Neural cell (in vitro differentiated cells): ENCODE results near the gene ABI2. TPM values are rescaled to one million over a fixed set of nuclear protein-coding genes. Genes with fewer than 3 reads are reported as not detected.

ENCODE experiments used
- H2AFZ ChIP-seq: fragments of 200-600, 300-800 bp; sonication (generic), shearing (Covaris generic); 2 replicates; pipeline ENCODE4 v1.6.0; 2014; ENCODE audit warnings: low read depth, mild to moderate bottlenecking, antibody characterized with exemption, low read length, moderate library complexity
- H3F3A ChIP-seq: fragments of 200-600 bp; shearing (Covaris generic); 2 replicates; pipeline ENCODE4 v1.6.1; 2016; ENCODE audit warnings: mild to moderate bottlenecking, moderate library complexity, mixed read lengths, antibody characterized with exemption, low read length; ENCODE audit not compliant: insufficient read depth, poor library complexity, severe bottlenecking
- H3K27ac ChIP-seq: fragments of 200-600, 300-800 bp; sonication (generic), shearing (Covaris generic); 2 replicates; pipeline ENCODE4 v1.5.1; 2014; ENCODE audit warnings: mild to moderate bottlenecking, low read length, moderate library complexity
- H3K27me3 ChIP-seq: fragments of 300-800, 200-600 bp; sonication (generic), shearing (Covaris generic); 2 replicates; pipeline ENCODE4 v1.6.0; 2014; ENCODE audit warnings: mild to moderate bottlenecking, low read depth, low read length, moderate library complexity; ENCODE audit not compliant: insufficient read depth
- H3K36me3 ChIP-seq: fragments of 300-800, 200-600 bp; sonication (generic), shearing (Covaris generic); 2 replicates; pipeline ENCODE4 v1.5.1; 2014; ENCODE audit warnings: mild to moderate bottlenecking, antibody characterized with exemption, low read length, moderate library complexity; ENCODE audit not compliant: insufficient read depth
- H3K4me2 ChIP-seq: fragments of 300-800, 200-600 bp; sonication (generic), shearing (Covaris generic); 2 replicates; pipeline ENCODE4 v1.6.0; 2014; ENCODE audit warnings: mild to moderate bottlenecking, low read length
- H3K4me3 ChIP-seq: fragments of 300-800, 200-600 bp; sonication (generic), shearing (Covaris generic); 2 replicates; pipeline ENCODE4 v1.5.1; 2014; ENCODE audit warnings: mild to moderate bottlenecking, low read length, moderate library complexity
- H3K79me2 ChIP-seq: fragments of 200-600 bp; shearing (Covaris generic); replicated peaks from 2 replicates; pipeline ENCODE4 v1.6.0; 2014; ENCODE audit warnings: mild to moderate bottlenecking, low read length, moderate library complexity; ENCODE audit not compliant: insufficient read depth
- H3K9ac ChIP-seq: fragments of 300-800, 200-600 bp; sonication (generic), shearing (Covaris generic); 2 replicates; pipeline ENCODE4 v1.6.1; 2016; ENCODE audit warnings: mild to moderate bottlenecking, low read length, mixed read lengths
- H3K9me2 ChIP-seq: fragments of 200-600 bp; shearing (Covaris generic); 2 replicates; pipeline ENCODE4 v1.6.1; 2016; ENCODE audit warnings: mild to moderate bottlenecking, low read length, mixed read lengths; ENCODE audit not compliant: insufficient read depth
- H3K9me3 ChIP-seq: fragments of 200-600, 300-800 bp; sonication (generic), shearing (Covaris generic); 2 replicates; pipeline ENCODE4 v1.6.1; 2016; ENCODE audit warnings: mild to moderate bottlenecking, mixed run types, low read length, moderate library complexity, mixed read lengths
- H4K20me1 ChIP-seq: fragments of 200-600 bp; shearing (Covaris generic); 2 replicates; pipeline ENCODE4 v1.6.1; 2016; ENCODE audit warnings: mild to moderate bottlenecking, mixed run types; ENCODE audit not compliant: insufficient read depth
- EP300 ChIP-seq: fragments of 450-650 bp; conservative IDR thresholded peaks from 2 replicates; pipeline ENCODE4 v1.6.1; 2014; ENCODE audit warnings: antibody characterized with exemption, mild to moderate bottlenecking, moderate library complexity; ENCODE audit not compliant: poor library complexity, severe bottlenecking
- EZH2 ChIP-seq: fragments of 200-600, 300-800 bp; shearing (Covaris generic), sonication (generic); IDR thresholded peaks from 2 replicates; pipeline ENCODE4 v1.6.1; 2014; ENCODE audit warnings: antibody characterized with exemption, low read length, borderline replicate concordance, mild to moderate bottlenecking; ENCODE audit not compliant: insufficient read depth, poor library complexity, severe bottlenecking
- MXI1 ChIP-seq: fragments of 450-650 bp; conservative IDR thresholded peaks from 2 replicates; pipeline ENCODE4 v1.6.1; 2014; ENCODE audit warnings: antibody characterized with exemption, mild to moderate bottlenecking; ENCODE audit not compliant: poor library complexity, severe bottlenecking
- POLR2AphosphoS5 ChIP-seq: IDR thresholded peaks from 2 replicates; pipeline ENCODE4 v1.6.1; 2012
- RAD21 ChIP-seq: fragments of 450-650 bp; conservative IDR thresholded peaks from 2 replicates; pipeline ENCODE4 v1.6.1; 2014; ENCODE audit warnings: antibody characterized with exemption, mild to moderate bottlenecking, moderate library complexity
- REST ChIP-seq: IDR thresholded peaks from 2 replicates; pipeline ENCODE4 v1.6.1; 2012; ENCODE audit warnings: borderline replicate concordance
- SMC3 ChIP-seq: fragments of 450-650 bp; conservative IDR thresholded peaks from 2 replicates; pipeline ENCODE4 v1.6.1; 2014; ENCODE audit warnings: antibody characterized with exemption, mild to moderate bottlenecking, moderate library complexity; ENCODE audit not compliant: poor library complexity
- TAF1 ChIP-seq: IDR thresholded peaks from 2 replicates; pipeline ENCODE4 v1.6.1; 2012; ENCODE audit warnings: low read depth
- polyA plus RNA-seq: library from polyadenylated mRNA; depleted of rRNA; stranded (reverse); fragments of >200 nt; gene quantifications from 2 replicates; pipeline ENCODE4 v1.2.3, GENCODE V29; 2014
- TF ChIP-seq, protein P1 (sequence below): fragments of 450-650 bp; IDR thresholded peaks from 2 replicates; pipeline ENCODE4 v1.5.1; 2014; ENCODE audit warnings: antibody characterized with exemption, mild to moderate bottlenecking, moderate library complexity; ENCODE audit not compliant: poor library complexity, severe bottlenecking

The ABI2 gene
- polyA plus RNA-seq, 1 donor from 2014 or later, result 128 TPM

GRCh38 chr2:203347375-203347774 is 19.2 kb downstream of the ABI2 start:
- no peaks in the 10 kb centered on the region for H3K9me3 ChIP-seq
- H3K9me2 ChIP-seq, result no peaks in the 10 kb centered on the region
- H3K36me3 ChIP-seq, result no peaks in the 10 kb centered on the region
- no peaks in the 10 kb centered on the region for H3K27me3 ChIP-seq
- H3K27ac ChIP-seq, result no peak overlapping the region
- H3K9ac ChIP-seq, result no peak overlapping the region
- peaks cover 82% of the 10 kb centered on the region for H3K79me2 ChIP-seq
- no peak for TF ChIP-seq TAF1
- no peak for TF ChIP-seq EP300
- TF ChIP-seq MXI1, result no peak
- TF ChIP-seq, protein P1, sequence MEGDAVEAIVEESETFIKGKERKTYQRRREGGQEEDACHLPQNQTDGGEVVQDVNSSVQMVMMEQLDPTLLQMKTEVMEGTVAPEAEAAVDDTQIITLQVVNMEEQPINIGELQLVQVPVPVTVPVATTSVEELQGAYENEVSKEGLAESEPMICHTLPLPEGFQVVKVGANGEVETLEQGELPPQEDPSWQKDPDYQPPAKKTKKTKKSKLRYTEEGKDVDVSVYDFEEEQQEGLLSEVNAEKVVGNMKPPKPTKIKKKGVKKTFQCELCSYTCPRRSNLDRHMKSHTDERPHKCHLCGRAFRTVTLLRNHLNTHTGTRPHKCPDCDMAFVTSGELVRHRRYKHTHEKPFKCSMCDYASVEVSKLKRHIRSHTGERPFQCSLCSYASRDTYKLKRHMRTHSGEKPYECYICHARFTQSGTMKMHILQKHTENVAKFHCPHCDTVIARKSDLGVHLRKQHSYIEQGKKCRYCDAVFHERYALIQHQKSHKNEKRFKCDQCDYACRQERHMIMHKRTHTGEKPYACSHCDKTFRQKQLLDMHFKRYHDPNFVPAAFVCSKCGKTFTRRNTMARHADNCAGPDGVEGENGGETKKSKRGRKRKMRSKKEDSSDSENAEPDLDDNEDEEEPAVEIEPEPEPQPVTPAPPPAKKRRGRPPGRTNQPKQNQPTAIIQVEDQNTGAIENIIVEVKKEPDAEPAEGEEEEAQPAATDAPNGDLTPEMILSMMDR, result no peak
- TF ChIP-seq REST, result no peak
- H2AFZ ChIP-seq, result no peak overlapping the region
- H3K4me3 ChIP-seq, result no peak overlapping the region
- H3F3A ChIP-seq, result no peaks in the 10 kb centered on the region
- no peak overlapping the region for H3K4me2 ChIP-seq
- peaks cover 4% of the 10 kb centered on the region for H4K20me1 ChIP-seq

DNA sequence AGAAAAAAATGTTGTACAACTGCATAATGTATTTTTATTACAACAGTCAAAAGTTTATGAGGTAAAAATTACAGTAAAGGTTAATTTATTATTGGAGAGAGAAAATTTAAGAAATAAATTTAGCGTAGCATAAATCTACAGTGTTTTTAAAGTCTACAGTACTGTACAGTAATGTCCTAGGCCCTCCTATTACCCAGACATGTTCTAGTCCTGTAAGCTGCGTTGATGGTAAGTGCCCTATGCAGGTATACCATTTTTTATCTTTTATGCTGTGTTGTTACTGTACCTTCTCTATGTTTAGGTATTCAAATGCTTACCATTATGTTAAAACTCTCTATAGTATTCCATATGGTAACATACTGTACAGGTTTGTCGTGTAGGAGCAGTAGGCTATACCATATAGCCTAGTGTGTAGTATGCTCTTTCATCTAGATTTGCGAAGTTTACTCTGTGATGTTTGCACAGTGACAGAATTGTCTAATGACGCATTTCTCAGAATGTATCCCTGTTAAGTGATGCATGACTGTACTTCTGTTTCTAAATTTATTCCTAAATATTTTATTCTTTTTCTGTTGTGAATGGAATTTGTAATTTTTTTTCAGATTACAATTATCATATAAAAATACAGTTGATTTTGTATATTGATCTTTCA is 24.5 kb downstream of the ABI2 start:
- Histone ChIP-seq H3K36me3 (no peaks in the 10 kb centered on the region), H3K27ac (no peak overlapping the region), H3K79me2 (peaks cover 80% of the 10 kb centered on the region), H3K27me3 (no peaks in the 10 kb centered on the region), H3K9ac (no peak overlapping the region), H3K4me3 (no peak overlapping the region), H4K20me1 (peaks cover 7% of the 10 kb centered on the region), H2AFZ (no peak overlapping the region), H3K4me2 (no peak overlapping the region), H3K9me2 (no peaks in the 10 kb centered on the region), H3K9me3 (no peaks in the 10 kb centered on the region), H3F3A (no peaks in the 10 kb centered on the region)
- TF ChIP-seq REST (no peak), MXI1 (no peak), RAD21 (no peak), SMC3 (no peak), EP300 (no peak), POLR2AphosphoS5 (no peak), EZH2 (no peak), TAF1 (no peak)
- TF ChIP-seq, protein P1, result no peak
